GM18498 (cell line): ENCODE results near the gene TACC2.

Experiments used
- ATAC-seq: cut with Tn5 transposase; IDR thresholded peaks from one replicate; pipeline ENCODE4 v1.9.1; 2021; ENCODE audit warnings: mild to moderate bottlenecking, moderate library complexity; ENCODE audit not compliant: unreplicated experiment

Gene TACC2

DNA sequence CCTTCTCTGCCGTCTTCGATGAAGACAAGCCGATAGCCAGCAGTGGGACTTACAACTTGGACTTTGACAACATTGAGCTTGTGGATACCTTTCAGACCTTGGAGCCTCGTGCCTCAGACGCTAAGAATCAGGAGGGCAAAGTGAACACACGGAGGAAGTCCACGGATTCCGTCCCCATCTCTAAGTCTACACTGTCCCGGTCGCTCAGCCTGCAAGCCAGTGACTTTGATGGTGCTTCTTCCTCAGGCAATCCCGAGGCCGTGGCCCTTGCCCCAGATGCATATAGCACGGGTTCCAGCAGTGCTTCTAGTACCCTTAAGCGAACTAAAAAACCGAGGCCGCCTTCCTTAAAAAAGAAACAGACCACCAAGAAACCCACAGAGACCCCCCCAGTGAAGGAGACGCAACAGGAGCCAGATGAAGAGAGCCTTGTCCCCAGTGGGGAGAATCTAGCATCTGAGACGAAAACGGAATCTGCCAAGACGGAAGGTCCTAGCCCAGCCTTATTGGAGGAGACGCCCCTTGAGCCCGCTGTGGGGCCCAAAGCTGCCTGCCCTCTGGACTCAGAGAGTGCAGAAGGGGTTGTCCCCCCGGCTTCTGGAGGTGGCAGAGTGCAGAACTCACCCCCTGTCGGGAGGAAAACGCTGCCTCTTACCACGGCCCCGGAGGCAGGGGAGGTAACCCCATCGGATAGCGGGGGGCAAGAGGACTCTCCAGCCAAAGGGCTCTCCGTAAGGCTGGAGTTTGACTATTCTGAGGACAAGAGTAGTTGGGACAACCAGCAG lies 221.7 kb downstream of the TACC2 start:
- no peak for ATAC-seq

DNA sequence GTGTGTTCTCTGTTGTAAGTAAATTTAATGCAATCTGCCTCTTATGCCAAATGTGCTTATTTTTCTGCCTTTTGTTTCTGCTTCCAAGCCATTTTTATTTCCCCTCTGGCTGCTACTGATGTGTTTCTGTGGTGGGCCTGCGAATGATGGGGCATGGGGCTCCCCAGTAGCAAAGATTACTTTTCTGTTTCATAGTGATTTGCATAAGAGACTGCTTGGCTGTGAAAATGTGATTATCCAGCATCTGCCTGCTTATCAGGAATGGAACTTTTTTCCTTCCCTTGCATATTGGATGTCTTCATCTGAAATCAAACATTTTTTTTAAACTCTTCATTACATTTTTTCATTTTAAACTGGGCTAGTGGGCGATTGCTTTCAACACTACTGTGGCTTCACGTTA lies 224.4 kb downstream of the TACC2 start:
- no peak for ATAC-seq

DNA sequence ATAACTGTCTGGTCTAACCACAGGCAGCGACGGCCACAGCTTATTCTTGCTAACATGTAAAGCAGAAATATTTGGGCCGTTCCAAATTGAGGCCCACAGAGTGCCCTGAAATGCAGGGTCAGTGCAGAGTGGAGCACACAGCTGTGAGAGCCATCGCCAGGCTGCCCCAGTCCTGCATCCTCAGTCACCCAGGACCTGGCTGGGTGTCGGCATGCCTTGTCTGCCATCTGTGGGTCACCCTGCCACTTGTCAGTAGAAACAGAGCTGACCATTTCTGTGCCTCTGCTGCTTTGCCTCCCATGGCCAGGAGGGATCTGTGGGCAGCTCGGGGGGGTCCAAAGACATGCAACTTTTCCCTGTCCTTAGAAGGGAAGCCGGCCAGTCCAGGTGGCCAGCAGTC lies 224.8 kb downstream of the TACC2 start:
- no peak for ATAC-seq

DNA sequence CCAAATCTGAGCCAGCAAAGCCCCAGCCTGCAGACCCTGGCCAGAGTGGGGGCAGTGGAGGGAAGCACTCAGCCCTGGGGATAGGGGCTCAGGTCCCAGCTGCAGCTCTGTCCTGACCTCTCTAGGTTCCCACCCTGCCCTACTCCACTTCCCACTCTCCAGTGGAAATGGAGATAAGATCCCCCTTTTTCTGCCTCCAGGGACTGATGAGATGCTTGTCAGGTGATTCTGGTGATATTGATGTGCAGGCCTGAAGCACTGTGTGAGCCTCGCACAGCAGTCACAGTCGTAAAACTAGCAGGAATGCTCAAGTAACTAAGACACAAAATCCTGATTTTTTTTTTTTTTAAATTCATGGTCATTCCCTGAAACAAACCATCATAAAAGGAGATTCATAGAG lies 227.1 kb downstream of the TACC2 start:
- ATAC-seq, result no peak

DNA sequence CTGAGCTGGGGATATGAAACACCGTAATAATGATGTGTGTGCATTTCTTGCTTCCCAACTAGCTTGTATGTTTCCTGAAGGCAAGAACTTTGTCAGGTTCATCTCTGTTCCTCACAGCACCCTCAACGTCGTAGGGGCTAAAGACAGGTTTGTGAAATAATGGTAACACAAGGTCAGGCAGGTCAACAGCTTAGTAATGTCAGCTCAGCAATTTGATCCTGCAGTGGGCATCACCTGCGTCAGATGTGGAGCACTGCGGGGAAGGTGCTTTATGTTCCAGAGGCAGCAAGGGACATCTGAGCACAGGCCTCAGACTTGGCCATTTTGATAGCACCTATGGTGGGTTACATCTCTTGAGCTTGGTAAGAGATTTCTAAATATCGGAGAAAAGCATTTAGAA lies 230.4 kb downstream of the TACC2 start:
- ATAC-seq, result no peak

DNA sequence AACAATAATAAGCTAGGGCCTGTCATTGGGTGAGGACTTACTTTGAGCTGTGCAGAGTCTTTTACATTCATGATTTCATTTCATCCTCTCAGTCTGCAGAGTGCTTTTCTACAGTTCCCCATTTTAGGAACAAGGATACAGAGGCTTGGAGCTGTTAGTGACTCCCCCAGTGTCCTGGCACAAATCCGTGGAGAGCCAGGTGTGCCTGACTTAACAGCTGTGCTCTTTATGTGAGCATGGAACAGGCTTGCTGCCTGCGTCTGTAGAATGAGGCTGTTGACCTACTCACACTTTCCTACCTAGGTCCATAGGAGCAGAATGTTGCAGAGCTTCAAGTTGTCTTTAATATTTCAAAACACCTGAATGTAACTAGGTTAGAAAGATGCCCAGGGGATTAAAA lies 231.8 kb downstream of the TACC2 start:
- ATAC-seq, result no peak

DNA sequence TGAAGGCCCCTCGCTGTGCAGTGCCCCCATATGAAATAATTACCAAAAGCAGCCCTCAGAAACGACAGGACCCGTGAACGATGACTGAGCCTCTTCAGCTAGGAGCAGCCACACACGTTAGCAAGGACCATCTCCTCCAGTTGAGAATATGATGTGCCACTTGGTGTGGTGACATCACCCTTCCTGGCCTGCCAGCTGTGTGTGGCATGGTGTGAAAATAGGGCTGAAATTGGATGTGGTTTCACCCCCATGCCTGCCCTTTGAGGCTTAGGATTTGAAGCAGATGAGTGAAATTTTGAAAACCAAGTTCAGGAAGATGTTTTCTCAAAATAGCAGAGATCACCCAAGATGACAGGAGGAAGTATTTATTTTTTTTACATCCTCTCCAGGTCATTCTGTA lies 233.0 kb downstream of the TACC2 start:
- ATAC-seq, result no peak

DNA sequence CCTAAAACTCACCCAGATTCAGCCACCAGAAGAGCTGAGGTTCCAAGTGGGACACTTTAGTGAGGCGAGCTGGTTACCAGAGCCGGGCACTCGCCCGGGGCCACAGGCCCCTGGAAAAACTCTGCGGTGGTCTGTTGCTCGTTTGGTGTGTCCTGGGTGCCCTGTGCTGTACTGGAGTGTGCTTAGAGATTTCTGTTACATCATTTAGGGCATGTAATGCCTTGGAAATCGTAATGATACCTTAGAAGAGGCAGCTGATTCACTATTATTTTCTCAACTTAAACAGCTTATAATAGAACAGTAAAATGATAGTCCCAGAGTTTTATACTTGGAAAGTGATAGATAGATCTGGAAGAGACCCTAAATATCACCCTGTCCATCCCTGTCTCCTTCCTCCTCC lies 233.7 kb downstream of the TACC2 start:
- no peak for ATAC-seq

DNA sequence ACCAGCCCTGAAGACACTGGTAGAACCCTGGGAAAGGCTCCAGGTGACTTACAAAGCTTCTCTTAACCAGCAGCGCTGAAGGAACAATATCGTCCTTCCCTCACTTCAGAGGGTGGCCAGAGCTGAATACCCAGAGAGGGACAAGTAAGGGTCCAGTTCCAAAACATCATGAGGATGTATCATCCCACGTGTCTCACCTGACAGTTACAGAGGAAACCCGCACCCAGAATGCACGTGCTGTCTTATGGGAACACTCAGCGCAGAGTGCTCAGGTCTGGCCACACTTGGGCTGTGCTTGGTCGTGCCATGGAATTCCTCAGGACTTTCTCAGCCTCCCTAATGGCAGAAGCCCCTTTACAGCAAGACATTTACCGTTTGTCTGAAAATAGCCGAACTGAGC lies 235.2 kb downstream of the TACC2 start:
- no peak for ATAC-seq

DNA sequence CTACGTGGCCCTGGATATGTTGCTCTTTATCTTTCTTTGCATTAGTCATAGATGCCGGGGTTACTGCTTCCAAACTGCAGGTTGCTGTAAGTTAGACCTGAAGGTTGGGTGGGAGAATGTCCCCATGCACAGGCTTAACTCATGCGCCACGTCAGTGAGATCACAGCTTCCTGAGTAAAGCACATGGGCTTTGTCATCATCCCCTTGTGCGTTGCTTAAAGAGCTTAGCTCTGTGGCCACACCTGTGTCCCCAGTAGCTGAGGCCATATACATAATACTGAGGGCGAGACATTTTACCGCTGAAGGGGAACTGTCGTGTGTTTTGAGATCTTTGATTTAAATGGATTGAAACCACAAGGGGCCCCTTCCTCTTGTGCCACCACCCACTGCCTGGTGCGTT lies 236.4 kb downstream of the TACC2 start:
- no peak for ATAC-seq

DNA sequence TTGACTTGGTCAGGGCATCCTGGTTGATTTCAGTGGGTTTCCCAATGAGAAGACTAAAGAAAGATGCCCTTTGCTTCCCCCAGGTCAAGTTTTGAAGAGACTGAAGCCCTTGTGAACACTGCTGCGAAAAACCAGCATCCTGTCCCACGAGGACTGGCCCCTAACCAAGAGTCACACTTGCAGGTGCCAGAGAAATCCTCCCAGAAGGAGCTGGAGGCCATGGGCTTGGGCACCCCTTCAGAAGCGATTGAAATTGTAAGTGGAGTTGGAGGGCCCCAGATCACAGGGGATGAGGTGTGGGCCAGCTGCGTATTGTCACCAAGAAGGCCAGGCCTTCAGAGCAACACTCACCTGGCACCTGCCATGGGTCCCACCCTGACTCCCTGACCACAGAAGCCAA lies 238.8 kb downstream of the TACC2 start:
- ATAC-seq, result no peak

DNA sequence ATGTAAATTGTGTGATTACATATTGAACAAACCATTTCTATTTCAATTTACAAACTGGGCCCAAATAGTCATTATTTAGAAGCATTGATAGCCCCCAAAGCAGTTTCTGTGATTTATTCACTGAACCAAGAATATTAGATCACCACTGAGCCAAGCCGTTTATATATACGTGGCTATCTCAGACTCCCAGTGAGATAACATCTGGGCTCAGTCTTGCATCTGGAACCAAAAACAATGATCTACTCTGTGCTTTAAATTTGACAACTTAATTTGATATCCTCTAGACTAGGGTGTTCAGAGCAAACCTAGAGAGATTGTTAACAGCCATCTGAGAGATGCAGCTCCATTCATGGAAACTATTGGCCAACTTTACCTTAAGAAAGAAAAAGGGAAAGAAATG lies 240.7 kb downstream of the TACC2 start:
- no peak for ATAC-seq

DNA sequence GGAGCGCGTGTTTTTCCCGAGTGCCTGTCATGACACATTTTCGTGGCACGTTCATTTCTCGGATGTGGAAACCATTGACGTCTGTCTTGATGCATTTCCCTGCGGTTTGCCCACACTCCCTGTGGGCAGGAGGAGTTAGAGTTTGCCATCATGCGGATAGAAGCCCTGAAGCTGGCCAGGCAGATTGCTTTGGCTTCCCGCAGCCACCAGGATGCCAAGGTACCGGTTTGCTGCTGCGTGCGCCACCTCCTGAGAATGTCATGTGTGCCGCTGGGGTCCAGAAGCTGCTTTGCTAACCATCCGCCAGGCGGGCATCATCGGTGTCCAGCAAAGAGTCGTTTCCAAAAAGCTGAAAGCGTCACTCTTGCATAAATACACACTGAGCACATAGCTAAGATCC lies 241.3 kb downstream of the TACC2 start:
- no peak for ATAC-seq

DNA sequence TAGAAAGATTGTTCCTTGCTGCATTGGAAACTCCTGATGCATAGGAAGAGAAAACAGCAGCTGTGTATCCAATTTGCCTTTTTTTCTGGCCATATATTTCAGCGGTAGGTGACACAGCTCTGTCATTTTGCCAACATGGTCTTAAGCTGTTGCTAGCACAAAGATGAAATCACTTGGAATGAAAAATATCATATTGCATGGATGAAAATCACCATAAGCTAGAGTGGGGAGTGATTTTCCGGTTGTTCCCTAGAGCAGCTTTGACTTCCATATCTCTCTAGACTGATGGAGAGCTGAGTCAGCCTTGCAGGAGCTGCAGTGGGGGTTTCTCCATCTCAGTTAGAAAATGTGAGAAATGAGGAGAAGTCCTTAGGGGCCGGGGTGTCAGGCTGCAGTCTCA lies 243.8 kb downstream of the TACC2 start:
- no peak for ATAC-seq

DNA sequence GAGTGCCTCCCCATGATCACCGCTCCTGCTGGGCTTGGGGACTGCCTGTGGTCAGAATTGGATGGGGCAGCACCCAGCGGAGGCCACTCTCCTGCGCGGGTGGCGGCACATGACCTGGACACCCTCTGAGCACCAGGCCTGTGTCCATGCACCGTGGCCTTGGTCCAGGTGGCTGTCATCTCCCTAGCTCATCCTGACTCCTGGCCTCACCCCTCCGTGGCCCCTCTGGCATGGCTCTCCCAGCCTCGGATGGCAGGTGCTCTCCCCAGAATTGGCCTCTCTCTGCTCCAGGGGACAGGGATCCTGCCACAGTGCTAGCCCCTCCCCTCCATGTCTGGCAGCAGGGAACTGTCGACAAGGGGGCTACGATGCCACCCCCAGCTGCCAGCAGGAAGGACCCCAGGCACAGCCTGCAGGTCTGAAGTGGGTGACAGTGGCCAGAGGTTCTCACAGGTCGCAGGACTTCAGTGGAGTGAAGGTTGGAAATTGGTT lies 244.9 kb downstream of the TACC2 start:
- ATAC-seq, result no peak

DNA sequence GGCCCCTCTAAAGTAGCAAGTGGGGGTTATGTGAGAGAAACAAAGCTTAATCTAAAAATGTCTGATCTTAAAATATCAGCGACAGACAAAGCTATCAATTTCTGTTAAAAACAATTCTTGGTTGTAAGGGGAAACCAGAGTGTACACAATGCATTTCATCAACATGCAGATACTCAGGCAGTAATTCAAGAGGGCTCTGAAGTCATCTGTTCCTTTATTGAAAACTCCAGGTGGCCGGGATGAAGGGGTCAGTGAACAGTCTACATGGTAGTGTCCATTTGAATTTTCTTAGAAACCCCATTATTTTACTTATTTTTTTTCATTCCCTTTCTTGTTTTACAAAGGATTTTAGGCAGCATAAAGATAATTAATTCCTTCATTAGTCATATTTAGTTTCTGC lies 245.5 kb downstream of the TACC2 start:
- ATAC-seq, result no peak

DNA sequence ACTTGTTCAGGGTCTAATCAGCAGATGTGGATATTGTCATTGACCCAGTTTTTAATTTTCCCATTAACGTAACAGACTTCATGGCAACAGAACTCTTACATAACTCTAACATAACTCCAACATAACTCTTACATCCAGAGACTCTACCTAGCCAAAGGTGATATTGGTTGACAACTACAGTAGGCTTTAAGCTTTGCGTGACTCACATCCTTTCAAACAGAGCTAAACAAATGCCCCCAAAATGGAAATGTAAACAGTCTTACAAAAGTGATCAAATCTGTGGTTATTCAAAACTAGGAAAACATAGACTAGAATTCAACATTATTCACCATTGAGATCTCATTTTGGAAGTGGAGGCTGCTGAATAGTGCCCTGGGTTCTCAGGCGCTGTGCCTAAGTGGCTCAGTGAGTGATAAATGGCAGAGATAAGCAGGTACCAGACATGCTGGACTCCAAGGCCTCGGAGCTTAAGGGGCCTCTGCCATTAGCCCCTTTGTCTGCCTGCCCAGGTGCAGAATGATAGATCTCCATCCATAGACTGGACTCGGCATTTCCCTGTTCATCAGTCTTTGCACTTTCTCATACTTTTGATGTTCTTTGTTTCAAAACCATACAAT lies 247.8 kb downstream of the TACC2 start:
- no peak for ATAC-seq

DNA sequence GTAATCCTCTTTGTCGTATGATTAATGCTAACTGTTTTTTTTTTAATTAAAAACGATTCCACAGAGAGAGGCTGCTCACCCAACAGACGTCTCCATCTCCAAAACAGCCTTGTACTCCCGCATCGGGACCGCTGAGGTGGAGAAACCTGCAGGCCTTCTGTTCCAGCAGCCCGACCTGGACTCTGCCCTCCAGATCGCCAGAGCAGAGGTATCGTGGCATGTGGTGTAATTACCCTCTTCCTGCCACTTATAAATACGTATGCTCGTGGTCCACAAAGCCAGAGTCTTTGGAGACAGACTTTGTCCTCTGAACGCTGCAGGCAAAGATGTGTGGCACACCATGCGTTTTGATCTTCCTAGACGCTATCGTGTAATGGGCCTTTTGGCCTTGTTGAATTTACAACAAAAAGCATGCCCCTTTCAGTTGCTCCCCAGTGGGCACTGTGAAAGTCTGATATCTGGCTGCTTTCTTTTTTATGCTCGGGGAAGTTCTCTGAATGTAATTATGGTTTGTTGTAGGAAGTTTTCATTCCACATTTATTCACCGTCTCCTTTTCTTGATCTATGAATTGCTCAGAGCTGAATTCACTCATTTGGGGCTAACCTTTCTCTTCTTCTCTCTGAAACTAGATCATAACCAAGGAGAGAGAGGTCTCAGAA lies 248.5 kb downstream of the TACC2 start:
- no peak for ATAC-seq

DNA sequence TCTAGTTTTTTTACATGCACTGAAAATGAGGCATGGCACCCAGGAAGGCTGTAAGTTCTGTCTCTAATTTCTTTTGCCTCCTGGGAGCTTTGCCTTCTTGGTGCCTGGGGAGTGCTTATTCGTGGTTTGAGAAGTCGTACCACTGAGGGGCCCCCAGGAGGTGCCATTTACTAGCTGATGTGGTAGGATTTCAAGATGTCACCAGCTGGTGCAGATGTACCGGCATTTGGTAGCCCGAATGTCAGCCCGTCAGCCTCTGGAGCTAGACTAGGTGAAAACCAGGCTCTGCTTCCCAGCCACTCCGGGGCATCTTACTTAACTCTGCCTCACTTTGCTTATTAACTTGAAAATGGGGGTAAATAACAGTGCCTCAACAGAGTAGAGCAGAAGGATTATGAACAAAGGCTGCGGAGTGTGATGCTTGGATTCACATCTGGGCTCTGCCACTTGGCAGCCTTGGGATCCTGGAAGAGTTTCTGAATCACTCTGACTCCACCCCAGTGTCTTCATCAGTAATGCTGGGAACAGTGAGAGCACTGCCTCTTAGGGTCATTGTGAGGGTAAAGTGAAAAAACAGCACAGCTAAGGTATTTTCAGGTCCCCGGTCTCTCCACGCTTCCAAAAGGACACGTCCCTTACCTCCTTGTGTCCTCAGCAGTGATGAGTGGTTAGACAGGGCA lies 250.8 kb downstream of the TACC2 start:
- ATAC-seq, result no peak

DNA sequence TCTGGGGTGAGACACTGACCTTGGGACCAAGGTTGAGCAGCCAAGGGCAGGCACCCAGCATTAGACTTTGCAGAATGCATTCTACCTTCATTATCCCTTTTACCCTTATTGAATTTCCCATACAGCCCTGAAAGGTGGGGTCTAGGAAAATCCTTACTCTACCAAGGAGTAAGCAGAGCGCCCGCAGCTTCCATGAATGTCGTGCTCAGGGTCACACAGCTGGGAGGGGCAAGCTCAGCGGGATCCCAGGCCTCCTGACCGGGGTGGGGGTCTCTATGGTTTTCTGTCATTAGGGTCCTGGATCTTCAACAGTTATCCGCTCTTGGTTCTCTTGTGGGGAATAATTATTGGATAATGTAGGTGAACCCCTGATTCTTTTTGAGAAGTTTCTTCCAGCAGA lies 251.4 kb downstream of the TACC2 start:
- ATAC-seq, result no peak

DNA sequence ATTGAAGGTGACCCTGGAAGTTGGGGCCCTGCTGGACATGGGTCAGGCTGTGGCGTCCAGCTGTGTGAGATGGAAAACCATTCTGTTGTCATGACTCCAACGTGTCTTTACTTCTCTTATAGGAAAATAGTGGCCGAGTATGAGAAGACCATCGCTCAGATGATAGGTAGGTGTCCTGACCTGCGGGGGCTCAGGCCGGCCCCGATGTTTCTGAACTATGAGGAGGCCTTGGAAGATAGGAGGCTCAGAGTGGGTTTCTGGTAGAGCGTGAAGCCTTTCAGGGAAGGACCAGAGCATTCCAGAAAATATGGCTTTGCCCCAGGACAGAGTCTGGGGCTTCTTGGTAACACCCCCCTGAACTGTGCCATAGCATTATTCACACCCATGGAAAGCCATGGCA lies 252.9 kb downstream of the TACC2 start:
- no peak for ATAC-seq

DNA sequence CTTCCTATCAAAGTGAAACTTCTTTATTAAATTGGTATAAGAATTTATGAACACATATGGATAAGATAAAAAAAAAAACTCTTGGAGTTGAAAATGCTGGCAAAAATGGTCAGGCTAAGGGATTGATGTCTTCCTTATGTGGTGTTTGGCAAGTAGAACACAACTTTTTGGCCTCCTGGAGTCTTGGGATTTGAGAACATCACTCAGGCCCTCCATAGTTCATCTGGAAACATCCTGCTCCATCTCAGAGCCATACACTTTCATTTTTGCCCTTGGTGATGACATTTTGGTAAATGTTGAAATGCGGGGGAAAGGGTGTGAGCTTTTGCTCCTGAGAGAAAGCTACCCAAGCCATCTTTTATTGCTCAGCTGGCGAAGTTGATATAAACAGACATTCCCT lies 254.6 kb downstream of the TACC2 start:
- ATAC-seq, result no peak
